NCI-H1105 treated with DMSO at 0.1 percent for 48 hours (cell line): ENCODE measurements around the gene IFNAR1.
"Not testable (repeated sequence)": the region's sequence is repeated elsewhere in the genome, so short reads cannot be mapped to it uniquely, and the experiment has no call there.

ENCODE experiments used
- DNase-seq: peaks from one replicate; lab custom pipeline; 2025; lab: John Stamatoyannopoulos, UW

The IFNAR1 gene

DNA sequence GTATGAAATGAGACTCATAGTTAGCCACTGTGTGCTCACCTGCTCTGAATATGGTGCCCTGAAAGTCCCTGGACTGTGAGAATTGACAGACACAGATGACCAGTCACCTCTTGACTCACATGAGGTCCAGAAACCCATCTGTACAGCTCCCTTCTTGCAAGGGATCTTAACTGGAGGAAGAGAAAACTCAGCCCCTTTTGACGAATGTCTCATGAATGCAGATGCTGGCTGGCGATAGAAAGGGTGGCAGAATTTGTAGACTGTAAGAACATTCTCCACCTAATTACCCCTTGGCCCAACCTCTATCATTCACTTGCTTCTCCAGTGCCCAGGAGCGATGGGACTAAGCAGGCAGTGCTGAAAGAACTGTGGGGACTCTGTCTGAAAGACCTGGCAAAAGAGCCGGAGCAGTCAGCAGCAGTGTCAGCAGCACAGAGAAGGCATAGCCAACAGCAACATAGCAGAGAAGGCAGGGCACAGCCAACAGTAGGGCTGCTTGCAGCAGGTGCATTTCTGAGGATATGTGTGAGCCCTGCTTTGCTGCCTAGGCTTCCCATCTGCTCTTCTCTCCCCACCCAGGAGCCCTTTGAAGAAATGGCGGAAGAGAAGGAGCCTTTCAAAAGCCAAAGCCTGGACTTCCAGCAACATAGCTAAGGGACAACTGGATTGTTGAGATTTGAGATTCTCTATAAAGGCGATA lies 52.6 kb downstream of the IFNAR1 start:
- no peak for DNase-seq

DNA sequence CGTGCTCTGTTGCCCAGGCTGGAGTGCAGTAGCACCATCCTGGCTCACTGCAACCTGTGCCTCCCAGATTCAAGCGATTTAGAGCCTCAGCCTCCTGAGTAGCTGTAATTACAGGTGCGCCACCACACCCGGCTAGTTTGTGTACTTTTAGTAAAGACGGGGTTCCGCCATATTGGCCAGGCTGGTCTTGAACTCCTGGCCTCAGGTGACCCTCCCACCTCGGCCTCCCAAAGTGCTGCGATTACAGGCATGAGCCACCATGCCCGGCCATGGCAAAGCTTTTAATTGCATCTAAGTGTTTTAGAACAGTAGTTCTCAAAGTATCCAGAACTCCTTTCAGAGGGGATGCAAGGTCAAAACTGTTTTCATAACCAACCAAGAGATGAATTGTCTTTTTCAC lies 53.3 kb downstream of the IFNAR1 start:
- no peak for DNase-seq

DNA sequence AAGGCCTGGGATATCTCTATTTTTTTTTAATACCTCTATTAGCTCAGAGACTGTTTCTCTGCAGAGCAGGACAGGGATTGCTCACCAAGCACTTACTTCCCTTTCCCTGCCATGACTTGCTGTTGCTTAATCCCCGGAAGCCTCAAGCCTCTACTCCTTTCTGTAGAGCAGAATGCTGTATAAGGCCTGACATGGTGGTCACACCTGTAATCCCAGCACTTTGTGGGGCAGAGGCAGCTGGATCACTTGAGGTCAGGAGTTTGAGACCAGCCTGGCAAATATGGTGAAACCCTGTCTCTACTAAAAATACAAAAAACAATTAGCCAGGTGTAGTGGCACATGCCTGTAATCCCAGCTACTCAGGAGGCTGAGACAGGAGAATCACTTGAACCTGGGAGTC lies 55.2 kb downstream of the IFNAR1 start:
- DNase-seq, result not testable (repeated sequence)

DNA sequence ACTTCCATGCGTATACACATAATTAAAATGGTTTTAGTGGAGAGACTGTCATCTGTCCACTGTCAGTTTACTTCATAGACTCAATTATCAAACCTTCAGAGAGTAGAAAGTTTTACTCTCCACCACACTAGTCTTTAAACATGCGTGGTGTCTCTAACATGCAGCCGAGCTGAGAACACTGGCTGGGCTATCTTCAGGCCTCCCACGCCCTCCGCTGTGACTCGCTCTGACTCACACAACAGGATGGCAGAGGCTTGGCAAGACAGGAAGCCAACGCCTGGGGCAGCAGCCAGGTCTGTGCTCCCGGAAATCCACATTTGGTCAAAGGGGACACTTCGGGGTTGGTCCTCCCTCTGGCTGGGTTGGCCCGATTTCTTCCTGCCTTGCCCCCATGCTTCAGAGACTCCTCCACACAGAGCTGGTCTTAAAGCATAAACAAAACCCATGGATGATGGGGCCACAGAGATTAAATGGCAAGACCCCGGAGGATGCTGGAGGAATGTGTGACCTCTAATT lies 55.8 kb downstream of the IFNAR1 start:
- no peak for DNase-seq

DNA sequence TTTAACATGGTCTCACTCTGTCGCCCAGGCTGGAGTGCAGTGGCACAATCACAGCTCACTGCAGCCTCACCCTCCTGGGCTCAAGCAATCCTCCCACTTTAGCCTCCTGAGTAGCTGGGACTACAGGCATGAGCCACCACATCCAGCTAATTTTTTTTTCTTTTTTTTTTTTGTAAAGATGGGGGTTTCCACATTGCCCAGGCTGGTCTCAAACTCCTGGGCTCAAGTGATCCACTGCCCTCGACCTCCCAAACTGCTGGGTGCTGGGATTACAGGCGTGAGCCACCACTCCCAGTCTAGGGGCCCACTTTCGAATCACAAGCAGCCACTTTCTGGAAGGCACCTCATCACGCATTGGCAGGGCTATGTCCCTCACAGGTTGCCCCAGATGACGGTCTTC lies 56.6 kb downstream of the IFNAR1 start:
- not testable (repeated sequence) for DNase-seq

DNA sequence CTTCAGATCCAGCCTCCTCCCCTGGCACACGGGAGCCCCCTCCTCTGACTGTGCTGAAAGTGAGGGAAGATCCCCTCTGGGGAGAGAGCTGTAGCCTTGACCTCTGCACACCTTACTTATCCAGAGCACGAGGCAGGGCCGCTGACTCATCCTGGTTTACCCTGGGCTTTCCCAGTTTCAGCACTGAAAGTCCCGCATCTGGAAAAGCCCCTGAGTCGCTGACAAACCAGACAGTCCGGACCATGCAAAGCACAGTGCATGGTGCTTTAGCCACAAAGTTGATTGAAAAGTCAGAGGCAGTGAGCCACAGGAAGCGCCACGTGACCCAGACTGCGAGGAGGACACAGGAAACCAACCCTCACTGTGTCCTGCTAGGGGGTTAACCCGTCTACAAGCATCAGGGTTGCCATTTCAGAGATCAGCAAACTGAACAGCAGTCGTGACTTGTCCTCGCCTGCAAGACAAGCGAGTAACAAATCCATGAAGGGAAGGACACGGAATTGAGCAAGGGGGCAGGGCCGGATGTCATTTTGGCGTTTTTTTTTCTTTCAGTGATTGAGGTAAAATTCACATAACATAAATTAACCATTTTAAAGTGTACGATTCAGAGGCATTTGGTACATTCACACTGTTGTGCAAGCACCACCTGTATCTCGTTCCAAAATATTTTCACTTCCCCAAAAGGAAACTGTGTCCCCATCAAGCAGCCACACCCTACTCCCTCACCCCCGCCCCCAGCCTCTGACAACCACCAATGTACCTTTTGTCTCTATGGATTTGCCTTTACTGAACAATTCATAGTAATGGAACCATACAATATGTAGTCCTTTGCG lies 58.5 kb downstream of the IFNAR1 start:
- no peak for DNase-seq

DNA sequence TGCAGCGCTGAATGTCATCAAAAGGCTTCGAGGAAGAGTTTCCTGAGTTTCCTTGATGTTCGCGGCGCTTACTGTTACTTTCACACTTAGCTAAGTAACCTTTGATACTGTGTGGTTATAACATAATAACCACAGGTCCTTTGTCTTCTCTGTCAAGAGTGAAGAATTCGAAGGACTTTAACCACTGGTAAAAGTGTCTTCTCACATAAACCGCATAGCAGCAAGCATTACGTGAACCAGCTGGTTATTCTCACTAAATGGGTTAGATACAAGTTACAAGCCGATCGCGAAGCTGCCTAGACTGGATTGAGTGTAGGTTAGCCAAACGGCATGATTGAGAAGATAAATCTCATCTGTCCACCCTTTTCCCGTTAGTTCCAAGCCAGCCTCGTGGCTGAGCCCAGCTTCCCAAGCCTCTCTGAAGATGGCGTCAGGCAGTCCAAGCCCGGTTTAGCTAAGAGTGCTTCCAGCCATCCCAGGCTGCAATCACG lies 60.1 kb downstream of the IFNAR1 start:
- no peak for DNase-seq

DNA sequence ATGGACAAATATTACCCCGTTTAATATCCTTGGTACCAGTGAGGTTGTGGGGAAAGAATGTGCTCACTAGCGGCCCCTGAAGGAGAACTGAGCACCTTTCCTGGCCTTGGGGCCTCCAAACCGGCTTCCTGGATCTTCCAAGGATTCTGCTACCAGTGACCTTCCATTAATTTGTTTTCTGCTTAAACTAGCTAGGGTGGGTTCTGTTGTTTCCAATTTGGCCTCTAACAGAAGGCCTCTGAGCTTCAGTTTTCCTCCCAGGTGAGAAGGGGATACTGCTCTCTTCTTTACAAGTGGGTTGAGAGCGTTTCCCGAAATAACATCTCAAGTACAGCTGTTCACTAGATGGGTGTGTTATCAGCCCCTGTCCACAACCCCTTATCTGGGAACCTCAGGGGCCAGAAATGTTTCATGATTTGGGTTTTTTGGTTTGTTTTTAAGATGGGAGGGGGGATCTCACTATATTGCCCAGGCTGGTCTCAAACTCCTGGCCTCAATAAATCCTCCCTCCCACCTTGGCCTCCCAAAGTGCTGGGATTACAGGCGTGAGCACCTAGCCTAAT lies 61.5 kb downstream of the IFNAR1 start:
- no peak for DNase-seq

DNA sequence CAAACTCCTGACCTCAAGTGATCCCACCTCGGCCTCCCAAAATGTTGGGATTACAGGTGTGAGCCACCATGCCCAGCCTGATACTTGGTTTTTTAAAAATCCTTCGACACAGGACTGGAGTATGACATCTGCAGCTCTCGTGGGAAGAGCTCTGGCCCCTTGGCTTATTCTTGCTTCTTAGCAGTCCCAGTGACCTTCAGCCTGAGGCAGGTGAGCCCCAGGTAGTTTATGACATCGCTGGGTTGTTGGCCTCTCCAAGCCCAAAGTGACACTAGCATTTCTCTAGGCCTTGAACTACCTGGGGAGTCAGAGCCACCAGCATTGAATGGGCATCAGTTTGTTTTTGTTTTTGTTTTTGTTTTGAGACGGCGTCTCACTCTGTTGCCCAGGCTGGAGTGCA lies 62.5 kb downstream of the IFNAR1 start:
- DNase-seq, result no peak

DNA sequence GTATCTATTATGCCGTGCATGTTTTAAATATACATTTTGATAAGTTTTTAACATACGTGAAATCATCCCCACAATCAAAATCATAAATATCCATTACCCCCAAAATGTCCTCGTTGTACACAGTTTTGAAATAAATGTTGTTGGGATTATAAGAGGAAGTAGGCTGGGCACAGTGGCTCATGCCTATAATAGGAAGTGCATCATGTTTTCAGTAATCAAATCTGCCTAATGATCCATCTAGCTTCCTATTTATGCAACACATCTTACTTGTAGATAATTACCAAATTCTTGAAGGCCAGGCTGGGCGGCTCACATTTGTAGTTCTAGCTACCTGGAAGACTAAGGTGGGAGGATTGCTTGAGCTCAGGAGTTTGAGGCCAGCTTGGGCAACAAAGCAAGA lies 63.4 kb downstream of the IFNAR1 start:
- no peak for DNase-seq

DNA sequence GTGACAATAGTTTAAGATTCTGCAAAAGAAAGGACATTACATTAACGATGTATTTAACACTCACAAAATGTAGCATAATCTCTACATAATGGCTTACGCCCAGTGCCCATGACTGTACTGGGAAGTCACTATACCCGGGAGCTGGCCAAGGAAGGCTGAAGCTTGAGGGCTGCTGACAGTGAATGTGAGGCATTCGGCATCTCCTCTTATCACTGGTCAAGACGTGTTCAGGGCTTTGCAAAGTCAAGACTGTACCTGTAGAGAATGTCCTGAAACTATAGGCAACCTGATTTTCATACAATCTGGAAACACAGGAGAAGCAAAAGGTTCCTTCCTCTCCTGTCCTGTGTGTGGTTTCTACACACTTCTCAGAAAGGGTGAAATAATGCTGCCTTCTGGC lies 65.7 kb downstream of the IFNAR1 start:
- no peak for DNase-seq

DNA sequence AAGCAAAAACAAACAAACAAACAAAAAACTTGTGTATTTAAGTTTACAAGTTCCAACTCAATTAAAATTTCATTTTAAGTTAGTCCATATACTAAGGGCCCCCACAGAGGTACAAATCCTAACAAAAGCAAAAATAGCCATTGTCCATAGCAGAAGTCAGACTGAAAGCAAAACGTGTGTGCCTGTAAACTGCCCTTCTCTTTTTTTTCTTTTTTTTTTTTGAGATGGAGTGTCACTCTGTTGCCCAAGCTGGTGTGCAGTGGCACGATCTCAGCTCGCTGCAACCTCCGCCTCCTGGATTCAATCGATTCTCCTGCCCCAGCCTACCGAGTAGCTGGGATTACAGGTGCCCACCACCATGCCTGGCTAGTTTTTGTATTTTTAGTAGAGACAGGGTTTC lies 66.9 kb downstream of the IFNAR1 start:
- DNase-seq, result no peak

DNA sequence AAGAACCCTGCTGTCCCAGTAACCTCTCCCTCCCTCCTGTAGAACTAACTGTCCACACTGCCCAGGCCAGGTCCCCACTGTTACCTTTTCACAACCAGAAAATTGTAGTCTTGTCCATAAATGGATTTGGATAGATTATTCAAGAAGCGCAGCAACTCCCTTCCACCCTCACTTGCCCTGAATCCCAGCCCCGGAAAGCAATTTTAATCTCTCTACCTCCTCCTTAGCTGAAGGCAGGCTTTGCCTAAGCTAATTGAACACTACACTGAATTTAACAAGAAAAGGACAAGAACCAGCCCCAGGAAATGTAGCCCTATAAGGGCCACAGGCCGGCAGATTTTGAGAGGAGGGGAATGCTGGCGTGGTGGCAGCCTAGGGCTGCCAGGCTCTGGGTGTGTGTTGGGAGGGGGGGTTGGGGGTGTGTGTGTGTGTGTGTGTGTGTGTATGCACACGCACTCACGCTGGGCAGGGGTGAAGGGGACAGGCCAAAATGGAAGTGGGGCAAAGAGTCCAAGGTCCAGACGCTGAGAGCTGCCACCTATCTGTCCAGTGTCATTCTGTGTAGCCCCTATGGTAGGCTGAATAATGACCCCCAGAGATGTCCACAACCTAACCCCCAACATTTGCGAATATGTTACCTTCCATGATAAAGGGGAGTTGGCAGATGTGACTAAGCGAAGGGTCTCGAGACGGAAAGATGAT lies 67.7 kb downstream of the IFNAR1 start:
- DNase-seq, result no peak

DNA sequence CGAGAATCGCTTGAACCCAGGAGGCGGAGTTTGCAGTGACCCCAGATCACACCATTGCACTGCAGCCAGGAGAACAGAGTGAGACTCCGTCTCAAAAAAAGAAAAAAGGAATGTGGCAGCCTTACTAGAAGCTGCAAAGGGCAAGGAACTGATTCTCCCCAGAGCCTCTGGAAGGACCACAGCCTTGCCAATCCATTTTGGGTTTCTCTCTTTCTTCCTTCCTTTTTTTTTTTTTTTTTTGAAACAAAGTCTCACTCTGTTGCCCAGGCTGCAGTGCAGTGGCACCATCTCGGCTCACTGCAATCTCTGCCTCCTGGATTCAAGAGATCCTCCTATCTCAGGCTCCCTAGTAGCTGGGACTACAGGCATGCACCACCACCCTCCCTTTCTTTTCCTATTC lies 68.6 kb downstream of the IFNAR1 start:
- DNase-seq, result no peak

DNA sequence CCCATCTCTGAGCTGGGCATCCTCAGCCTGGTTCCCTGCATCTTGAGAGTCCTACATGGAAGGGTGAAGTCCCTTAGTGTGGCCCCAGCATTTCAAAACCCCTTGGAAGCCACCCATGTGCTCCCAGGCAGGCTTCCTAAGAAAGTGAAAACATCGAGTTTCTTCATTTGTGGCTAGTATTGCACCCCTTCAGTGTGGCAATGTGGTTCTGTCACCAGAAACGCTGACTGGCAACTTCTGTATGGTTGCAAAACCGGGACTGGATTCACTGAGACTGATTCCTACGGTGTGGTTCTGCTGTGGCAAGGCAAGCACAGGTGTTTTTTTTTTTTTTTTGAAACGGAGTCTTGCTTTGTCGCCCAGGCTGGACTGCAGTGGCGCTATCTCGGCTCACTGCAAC lies 69.5 kb downstream of the IFNAR1 start:
- DNase-seq, result no peak

DNA sequence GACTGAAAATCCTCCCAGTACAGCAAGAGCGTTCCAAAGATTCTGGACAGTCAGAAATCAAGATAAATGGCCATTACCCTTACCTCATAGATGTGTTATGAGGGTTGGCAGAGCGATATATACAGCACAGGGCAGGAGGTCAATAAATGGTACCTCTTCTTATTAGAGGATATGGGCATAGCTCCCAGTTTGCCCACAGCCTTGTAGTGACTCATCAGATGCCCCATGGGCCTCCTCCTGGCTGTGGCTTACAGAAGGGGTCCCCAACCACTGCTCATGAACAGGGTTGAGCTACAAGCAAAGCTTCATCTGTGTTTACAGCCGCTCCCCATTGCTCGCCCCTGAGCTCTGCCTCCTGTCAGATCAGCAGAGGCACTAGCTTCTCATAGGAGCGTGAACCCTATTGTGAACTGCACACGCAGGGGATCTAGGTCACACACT lies 71.1 kb downstream of the IFNAR1 start:
- no peak for DNase-seq

DNA sequence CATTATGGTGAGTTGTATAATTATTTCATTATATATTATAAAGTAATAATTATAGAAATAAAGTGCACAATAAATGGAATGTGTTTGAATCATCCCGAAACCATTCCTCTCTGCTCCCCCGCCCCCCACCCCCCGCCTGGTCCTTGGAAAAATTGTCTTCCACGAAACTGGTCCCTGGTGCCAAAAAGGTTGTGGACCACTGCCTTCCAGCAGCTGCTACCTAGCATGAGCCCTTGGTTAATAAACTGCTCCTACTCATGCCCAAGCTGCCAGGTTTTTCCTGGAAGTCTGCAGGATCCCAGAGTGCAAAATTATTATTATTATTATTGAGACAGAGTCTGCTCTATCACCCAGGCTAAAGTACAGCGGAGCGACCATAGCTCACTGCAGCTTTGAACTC lies 71.7 kb downstream of the IFNAR1 start:
- no peak for DNase-seq

DNA sequence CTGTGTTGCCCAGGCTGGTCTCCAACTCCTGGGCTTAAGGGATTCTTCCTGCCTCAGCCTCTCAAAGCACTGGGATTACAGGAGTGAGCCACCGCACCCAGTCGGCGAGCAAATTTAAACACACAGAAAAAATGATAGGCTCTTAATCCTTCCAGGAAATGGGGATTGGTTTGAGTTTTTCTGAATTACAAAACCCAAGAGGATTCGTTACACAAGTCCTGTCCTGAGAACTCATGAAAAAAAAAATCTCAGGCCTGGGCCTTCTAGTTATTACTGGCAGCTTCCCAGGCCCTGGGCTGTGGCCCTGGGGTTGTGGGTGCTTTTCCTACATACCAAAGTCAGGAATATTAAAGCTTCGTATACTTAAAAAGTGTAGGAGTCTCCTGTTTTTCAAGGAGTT lies 72.2 kb downstream of the IFNAR1 start:
- no peak for DNase-seq

DNA sequence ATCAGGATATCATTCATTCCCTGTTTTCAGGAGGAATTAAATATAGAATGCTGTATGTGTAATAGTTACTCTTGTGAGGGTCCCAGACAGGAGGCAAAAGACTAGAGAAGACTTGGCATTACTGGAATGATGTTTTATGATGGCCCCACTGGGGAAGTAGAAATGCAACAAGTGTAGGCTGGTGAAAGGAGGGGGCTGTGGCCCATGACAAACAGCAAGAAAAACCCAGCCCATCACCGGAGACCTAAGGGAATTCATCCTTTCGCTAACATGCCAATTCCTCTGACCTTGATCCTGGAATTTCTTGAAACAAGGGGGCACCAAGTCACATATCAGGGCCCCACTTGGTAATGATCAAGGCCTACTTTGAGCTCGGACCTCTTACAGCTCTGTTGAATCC lies 72.9 kb downstream of the IFNAR1 start:
- no peak for DNase-seq

DNA sequence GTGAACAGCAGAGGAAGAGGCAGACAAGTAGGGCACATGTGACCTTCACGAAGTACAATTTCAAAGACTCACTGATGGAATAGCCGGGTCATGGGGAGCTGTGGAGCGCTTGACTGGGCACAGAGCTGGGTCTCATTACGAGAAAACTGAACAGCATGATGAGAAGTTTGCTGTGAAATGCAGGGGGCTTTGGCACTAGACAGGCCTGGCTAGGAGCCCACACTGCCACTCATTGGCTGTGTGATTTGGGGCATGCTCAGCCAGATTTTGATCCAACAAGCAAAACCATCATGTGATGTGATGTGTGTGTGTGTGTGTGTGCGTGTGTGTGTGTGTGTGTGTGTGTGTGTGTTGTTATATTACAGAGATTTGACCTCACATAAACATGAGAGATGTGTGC lies 73.6 kb downstream of the IFNAR1 start:
- DNase-seq, result no peak

DNA sequence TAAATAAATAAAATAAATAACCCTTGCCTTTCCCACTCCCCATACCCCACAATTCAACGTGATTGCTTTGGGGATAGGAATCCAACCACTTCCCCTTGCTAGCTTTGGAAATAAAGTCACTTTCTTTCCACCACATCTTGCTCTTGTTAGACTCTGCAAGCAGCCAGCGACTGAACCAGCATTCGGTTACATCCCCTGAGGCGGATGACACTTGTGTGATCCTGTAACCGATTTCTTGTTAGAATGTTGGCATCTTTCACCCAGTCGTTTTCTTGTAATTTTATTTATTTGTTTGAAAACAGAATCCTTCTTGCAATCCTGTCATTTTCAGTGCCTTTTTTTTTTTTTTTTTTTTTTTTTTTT lies 76.8 kb downstream of the IFNAR1 start:
- DNase-seq, result no peak
